ENCODE data around the gene MYO7B.

MYO7B gene

GRCh38 chr2:127574656-127575055 is 39.2 kb downstream of the MYO7B start:
- no peak for DNase-seq (ENCODE audit: low spot score)

GRCh38 chr2:127575185-127575765 is 39.8 kb downstream of the MYO7B start:
- DNase-seq (ENCODE audit: low spot score) = no peak

- no peak for DNase-seq (ENCODE audit: low spot score)
These were observed 40.5 kb downstream of the MYO7B start for GRCh38 chr2:127575941-127576432.

DNA sequence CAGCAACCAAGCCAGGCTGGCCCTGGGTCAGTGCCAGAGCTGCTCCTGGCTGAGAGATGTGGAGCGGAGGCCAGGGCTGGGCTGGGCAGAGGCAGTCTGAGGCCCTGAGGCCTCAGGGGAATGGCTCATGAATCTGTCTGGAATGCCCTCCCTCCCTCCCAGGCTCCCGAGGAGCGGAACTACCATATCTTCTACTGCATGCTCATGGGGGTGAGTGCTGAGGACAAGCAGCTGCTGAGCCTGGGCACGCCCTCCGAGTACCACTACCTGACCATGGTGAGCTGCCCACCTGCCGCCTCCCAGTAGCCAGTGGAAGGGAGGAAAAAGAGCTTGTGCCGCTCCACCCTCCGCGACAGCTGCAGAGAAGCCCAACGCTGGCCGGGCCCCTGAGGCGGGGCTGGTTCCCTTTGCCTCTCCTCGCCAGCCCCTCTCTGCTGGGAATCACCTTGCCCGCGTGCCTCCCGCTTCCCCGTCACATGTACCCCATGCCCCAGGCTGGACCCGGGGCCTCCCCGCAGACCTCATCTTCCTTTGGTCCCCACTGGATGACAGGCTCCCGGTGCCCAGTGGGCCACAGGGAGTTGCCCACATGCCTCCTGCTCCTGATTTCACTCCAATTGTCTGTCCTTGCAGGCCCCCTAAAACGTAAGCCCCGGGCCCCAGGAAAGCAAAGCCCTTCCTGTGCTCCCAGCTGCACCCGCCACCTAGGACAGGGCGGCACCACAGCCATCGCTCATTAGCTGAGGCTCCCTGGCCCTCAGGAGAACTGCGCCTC is 41.1 kb downstream of the MYO7B start:
- DNase-seq (ENCODE audit: low spot score) = peak; percentile 36

GRCh38 chr2:127577208-127577475 is 41.7 kb downstream of the MYO7B start:
- DNase-seq (ENCODE audit: low spot score) = no peak

- no peak for DNase-seq (ENCODE audit: low spot score)
These were observed 42.0 kb downstream of the MYO7B start for GRCh38 chr2:127577503-127577902.

- no peak for DNase-seq (ENCODE audit: low spot score)
These were observed 42.5 kb downstream of the MYO7B start for GRCh38 chr2:127577973-127578372.

GRCh38 chr2:127578411-127578810 is 42.9 kb downstream of the MYO7B start:
- no peak for DNase-seq (ENCODE audit: low spot score)

DNA sequence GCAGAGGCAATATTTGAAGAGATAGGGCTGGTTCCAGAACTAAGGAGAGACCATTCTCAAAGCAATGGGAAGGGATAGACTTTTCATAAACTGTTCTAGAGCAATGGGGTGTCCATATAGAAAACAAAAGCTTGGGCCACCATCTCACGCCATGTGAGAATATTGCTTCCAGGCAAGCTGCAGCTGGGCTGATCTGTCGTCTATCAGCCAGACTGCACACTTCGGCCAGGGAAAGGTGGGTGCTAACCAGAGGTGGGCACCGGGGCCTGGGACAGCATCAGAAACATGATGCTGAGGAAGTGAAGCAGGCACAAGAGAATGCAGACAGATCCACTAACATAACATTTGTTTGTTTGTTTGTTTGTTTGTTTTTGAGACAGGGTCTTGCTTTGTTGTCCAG is 43.7 kb downstream of the MYO7B start:
- DNase-seq (ENCODE audit: low spot score) = no peak

GRCh38 chr2:127580167-127581049 is 44.9 kb downstream of the MYO7B start:
- DNase-seq (ENCODE audit: low spot score) = no peak

DNA sequence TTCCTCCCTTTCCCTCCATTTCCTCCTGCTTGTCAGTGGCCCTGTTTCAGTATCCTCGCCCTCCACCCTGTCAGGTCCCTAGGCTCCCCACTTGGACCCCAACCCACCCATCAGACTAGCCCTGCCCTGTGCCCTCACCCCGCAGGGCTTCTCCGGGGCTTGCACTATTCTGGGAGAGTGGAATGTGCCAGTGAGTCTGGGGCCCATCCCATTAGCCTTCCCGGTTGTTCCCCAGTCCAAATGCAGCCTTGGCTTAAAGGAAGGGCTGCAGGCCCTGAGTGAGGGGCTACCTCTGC is 45.5 kb downstream of the MYO7B start:
- DNase-seq (ENCODE audit: low spot score) = no peak

- DNase-seq (ENCODE audit: low spot score) = no peak
These were observed 46.3 kb downstream of the MYO7B start for GRCh38 chr2:127581516-127582490.

- DNase-seq (ENCODE audit: low spot score) = no peak
These were observed 47.7 kb downstream of the MYO7B start for GRCh38 chr2:127582863-127583861.

- no peak for DNase-seq (ENCODE audit: low spot score)
These were observed 48.6 kb downstream of the MYO7B start for GRCh38 chr2:127584047-127584446.

GRCh38 chr2:127584516-127585033 is 49.1 kb downstream of the MYO7B start:
- DNase-seq (ENCODE audit: low spot score) = no peak

GRCh38 chr2:127585270-127585807 is 49.9 kb downstream of the MYO7B start:
- DNase-seq (ENCODE audit: low spot score) = no peak

GRCh38 chr2:127586136-127586535 is 50.7 kb downstream of the MYO7B start:
- DNase-seq (ENCODE audit: low spot score) = no peak

DNA sequence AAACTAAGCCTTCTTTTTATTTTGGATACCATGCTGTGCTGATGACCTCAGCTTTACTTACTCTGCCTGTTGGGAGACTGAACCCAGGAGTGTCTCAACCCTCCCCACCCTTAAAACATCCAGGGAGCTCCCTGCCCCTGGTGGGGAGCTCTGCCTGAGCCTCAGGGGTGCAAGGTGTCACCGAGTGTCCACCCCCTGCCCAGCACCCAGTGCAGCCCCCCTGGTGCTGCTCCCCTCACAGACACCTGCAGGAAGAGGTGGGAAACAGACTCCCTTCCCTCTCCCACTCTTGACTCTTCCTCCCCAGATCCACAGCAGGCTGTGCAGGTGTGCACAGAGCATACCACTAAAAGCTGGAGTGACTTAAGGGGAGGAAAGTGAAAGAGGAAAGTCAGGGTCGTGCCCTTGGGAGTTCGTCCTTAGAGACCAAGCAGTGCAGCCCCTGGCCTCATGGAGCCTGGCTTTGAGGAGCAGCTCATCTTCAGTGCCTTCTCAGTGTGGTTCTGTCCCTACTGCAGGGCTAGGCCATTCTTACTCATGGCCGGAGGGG is 51.3 kb downstream of the MYO7B start:
- no peak for DNase-seq (ENCODE audit: low spot score)

DNA sequence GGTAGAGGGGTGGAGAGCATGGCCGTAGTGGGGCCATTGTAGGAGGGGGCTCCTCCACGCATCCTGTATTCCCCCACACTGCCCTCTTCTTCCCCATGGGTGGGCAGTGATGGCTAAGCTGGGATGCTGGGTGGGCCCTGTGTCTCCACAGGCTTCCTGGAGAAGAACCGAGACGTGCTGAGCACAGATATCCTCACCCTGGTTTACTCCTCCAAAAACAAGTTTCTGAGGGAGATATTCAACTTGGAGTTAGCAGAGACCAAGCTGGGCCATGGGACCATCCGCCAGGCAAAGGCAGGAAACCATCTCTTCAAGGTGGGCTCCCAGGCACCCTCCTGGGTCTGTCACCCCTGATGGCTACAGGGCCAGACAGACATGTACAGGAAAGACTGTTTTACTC is 52.8 kb downstream of the MYO7B start:
- DNase-seq (ENCODE audit: low spot score) = no peak

DNA sequence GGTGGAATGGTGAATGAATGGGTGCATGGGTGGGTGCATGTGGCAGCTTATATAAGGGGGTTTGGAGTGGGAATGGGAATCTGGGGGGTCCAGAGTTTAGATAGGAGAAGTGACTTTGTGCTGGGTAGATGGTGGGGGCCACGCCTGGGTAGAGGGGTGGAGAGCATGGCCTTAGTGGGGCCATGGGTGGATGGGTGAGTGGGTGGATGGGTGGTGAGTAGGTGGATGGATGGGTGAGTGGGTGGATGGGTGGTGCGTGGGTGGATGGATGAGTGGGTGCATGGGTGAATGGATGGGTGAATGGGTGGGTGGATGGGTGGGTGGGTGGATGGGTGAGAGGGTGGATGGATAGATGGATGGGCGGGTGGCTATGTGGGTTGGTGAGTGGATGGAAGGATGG is 53.9 kb downstream of the MYO7B start:
- no peak for DNase-seq (ENCODE audit: low spot score)

Measured in COLO829 (cell line).